GM20000 (cell line): ENCODE data around the gene SERINC3.

Experiments
- DNase-seq: peaks from one replicate; pipeline ENCODE4 v3.0.0; 2012; ENCODE audit warnings: low spot score
- CTCF ChIP-seq: IDR thresholded peaks from 2 replicates; pipeline ENCODE4 v1.5.1; 2012; ENCODE audit warnings: mild to moderate bottlenecking, control low read depth; ENCODE audit errors: extremely low read depth, missing control alignments

Gene SERINC3

GRCh38 chr20:44459271-44459670 lies 62.6 kb downstream of the SERINC3 start:
- DNase-seq, result no peak
- no peak for TF ChIP-seq CTCF

GRCh38 chr20:44457016-44457415 lies 64.9 kb downstream of the SERINC3 start:
- DNase-seq, result no peak

GRCh38 chr20:44456611-44457010 lies 65.3 kb downstream of the SERINC3 start:
- no peak for DNase-seq
- no peak for TF ChIP-seq CTCF

More at GRCh38 chr20:44457016-44457415, 64.9 kb downstream of the SERINC3 start:
- no peak for TF ChIP-seq CTCF

GRCh38 chr20:44455126-44455525 lies 66.7 kb downstream of the SERINC3 start:
- no peak for TF ChIP-seq CTCF
- DNase-seq, result no peak

GRCh38 chr20:44454306-44454963 lies 67.4 kb downstream of the SERINC3 start:
- no peak for TF ChIP-seq CTCF
- DNase-seq, result no peak

- DNase-seq, result no peak
- no peak for TF ChIP-seq CTCF
These were observed 70.9 kb downstream of the SERINC3 start for GRCh38 chr20:44450903-44451450.

- no peak for DNase-seq
- TF ChIP-seq CTCF, result no peak
These were observed 71.5 kb downstream of the SERINC3 start for GRCh38 chr20:44450281-44450889.
